Immature natural killer cell (primary cell): ENCODE data around the gene MRPL16. TPM values are rescaled to one million over a fixed set of nuclear protein-coding genes. Genes with fewer than 3 reads are reported as not detected.
"Not testable (repeated sequence)": the region's sequence is repeated elsewhere in the genome, so short reads cannot be mapped to it uniquely, and the experiment has no call there.

ENCODE experiments used
- DNase-seq, 3 donors: peaks; one replicate each; pipeline ENCODE4 v3.0.0; 2022; ENCODE audit warnings: mixed read lengths in 1 of 3
- H3K27ac Mint-ChIP-seq, 6 donors: one replicate each; pipeline ENCODE4 v1.8.0; 2020; ENCODE audit warnings: mixed read lengths in 6 of 6, mild to moderate bottlenecking in 5 of 6, inconsistent platforms in 4 of 6, moderate library complexity in 3 of 6
- H3K27me3 Mint-ChIP-seq, 3 donors: one replicate each; pipeline ENCODE4 v1.8.0; 2020 to 2021; ENCODE audit warnings: low read depth in 3 of 3, mild to moderate bottlenecking in 3 of 3, mixed read lengths in 3 of 3, moderate library complexity in 3 of 3, inconsistent platforms in 1 of 3
- H3K36me3 Mint-ChIP-seq, 3 donors: one replicate each; pipeline ENCODE4 v1.8.0; 2020; ENCODE audit warnings: mixed read lengths in 3 of 3, inconsistent platforms in 2 of 3, mild to moderate bottlenecking in 2 of 3
- H3K4me1 Mint-ChIP-seq, 2 donors: one replicate each; pipeline ENCODE4 v1.8.0; 2020; ENCODE audit warnings: inconsistent platforms in 2 of 2, mild to moderate bottlenecking in 2 of 2, mixed read lengths in 2 of 2, moderate library complexity in 1 of 2
- H3K4me3 Mint-ChIP-seq, 5 donors: one replicate each; pipeline ENCODE4 v1.8.0; 2020; ENCODE audit warnings: mild to moderate bottlenecking in 5 of 5, mixed read lengths in 5 of 5, inconsistent platforms in 3 of 5, moderate library complexity in 3 of 5
- H3K9me3 Mint-ChIP-seq, 6 donors: one replicate each; pipeline ENCODE4 v1.8.0; 2020; ENCODE audit warnings: mild to moderate bottlenecking in 6 of 6, mixed read lengths in 6 of 6, inconsistent platforms in 4 of 6, moderate library complexity in 3 of 6
- polyA plus RNA-seq, 3 donors: library from polyadenylated mRNA; unstranded; fragments of 300-500 nt; fragmentation: Illumina TruSeq; gene quantifications; one replicate each; pipeline ENCODE4 v1.2.3, GENCODE V29; 2021

MRPL16 gene
- polyA plus RNA-seq, 3 donors from 2014 or later: 64.1 to 77.5 (median 68.7) TPM

DNA sequence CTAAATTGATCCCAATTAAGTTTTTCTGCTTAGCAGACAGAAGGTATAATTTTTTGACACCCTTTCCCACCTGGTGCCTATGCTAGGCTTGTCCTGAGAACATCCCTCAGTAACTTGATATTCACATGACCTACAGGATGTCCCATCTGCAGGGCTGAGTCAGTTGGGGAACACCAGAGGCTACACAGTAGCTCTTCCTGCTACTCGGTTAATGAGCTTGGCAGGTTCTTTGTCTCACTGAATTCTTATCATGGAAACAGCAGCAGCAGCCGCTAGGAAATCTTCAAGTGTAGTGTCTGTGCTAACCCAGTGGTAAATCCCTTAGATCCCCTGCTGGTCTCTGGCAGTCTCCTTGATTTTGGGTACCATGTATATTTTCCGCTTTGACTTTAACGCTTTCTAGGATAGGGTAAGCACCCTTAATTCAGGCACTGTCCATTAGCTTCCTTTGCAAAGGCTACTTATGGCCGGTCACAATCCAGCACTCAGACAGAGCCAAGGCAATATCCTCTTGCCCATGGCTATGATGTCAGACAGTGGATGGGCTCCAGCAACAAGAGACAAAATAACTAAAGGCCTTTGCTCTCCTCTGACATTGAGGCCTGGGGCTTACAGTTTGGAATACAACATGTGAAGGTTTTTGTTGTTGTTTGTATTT is 8.5 kb downstream of the MRPL16 start:
- peaks cover 18 to 32% (median 21%) of the 10 kb centered on the region in 3 donors for H3K36me3 Mint-ChIP-seq
- H3K27ac Mint-ChIP-seq: no peak overlapping the region
- peaks cover 0 to 7% of the 10 kb centered on the region in 2 donors for H3K4me1 Mint-ChIP-seq
- no peak overlapping the region for H3K4me3 Mint-ChIP-seq
- H3K9me3 Mint-ChIP-seq: no peaks in the 10 kb centered on the region
- DNase-seq: no peak
- peaks cover 0 to 3% (median 2%) of the 10 kb centered on the region in 3 donors for H3K27me3 Mint-ChIP-seq

DNA sequence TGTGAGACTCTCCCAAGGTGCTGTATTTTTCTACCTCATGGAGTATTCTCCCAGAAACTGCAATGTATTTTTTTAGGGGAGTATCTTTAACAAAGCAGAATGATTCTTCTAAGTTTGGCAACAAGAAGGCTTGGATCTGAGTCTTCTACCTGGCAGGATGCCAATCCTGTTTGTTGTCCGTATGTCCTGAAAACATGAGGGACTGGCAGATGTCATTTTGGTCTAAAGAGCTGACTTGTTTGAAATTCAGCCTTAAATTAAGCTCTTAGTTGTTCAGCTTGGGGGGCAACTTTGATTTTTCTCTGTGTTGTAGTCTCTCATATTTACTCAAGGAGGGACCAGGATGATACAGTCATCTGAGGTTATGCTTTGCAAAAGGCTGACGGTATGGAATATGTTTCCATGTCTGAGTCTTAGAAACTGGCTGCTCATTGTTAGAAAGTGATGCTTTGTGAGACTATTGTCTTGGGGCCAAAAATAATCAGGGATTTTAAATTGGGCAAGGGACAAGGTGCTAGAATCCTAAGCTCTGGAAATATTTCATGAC is 9.3 kb downstream of the MRPL16 start:
- Mint-ChIP-seq H3K4me1 (peaks cover 0 to 7% of the 10 kb centered on the region in 2 donors), H3K27ac (peak overlapping the region in 1 of 6 donors; percentile 12), H3K4me3 (no peak overlapping the region), H3K9me3 (no peaks in the 10 kb centered on the region), H3K36me3 (peaks cover 13 to 26% (median 21%) of the 10 kb centered on the region in 3 donors), H3K27me3 (peaks cover 0 to 2% (median 2%) of the 10 kb centered on the region in 3 donors)
- DNase-seq: no peak

DNA sequence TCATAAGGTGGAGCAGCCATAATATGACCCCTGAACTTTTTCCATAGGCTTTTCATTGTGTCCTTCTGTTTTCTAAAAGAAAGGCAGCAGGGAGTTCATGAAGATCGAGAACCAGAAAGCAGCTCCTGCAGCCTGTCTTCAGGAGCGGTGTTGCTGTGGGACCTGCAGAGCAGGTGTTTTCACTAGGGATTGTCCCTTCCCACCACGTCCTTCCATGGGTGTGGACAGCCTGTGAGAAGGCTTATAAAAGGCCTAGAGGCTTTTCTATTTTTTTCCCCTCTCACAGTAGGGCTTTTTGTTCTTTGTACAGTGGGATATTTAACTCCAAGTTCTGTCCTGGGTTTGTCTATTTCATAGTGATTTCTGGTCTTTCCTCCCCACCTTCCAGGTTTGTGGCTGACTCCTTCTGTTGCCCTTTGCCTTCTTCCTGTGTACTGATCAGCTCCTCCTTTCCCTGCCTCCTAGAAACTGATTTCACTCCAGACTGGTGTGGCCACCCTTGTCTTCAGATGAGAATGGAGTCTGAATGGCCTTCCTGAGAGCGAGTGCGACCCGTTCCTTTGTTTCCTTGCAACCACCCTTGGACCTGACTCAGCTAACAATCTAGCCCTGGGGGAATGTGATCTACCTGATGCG is 10.1 kb downstream of the MRPL16 start:
- Mint-ChIP-seq H3K4me1 (peaks cover 0 to 7% of the 10 kb centered on the region in 2 donors), H3K4me3 (no peak overlapping the region), H3K36me3 (peaks cover 19 to 32% (median 27%) of the 10 kb centered on the region in 3 donors), H3K27ac (peak overlapping the region in 3 of 6 donors; percentile 29 to 68 (median 61)), H3K27me3 (peaks cover 0 to 2% (median 0%) of the 10 kb centered on the region in 3 donors), H3K9me3 (no peaks in the 10 kb centered on the region)
- DNase-seq: no peak

DNA sequence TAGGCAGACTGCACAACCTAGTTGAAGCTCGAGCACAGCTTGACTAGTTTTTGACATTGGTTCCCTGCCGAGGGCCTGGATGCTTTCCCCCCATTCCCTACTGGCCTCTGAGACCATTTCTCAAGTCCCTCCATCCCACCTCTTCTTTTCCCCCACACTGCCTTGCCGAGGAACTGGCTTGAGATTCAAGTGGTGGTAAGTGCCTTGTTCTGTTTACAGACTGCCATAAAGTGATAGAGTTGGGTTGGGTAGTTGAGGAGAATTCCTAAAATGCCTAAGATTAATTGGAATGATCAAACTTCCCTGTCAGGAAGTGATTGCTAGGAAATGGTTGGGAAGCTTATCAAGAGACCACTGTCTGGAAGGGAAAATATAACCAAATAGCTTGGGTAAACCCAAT is 16.2 kb downstream of the MRPL16 start:
- no peak overlapping the region for H3K27ac Mint-ChIP-seq
- peaks cover 45 to 57% (median 46%) of the 10 kb centered on the region in 3 donors for H3K36me3 Mint-ChIP-seq
- DNase-seq: no peak
- H3K4me1 Mint-ChIP-seq: no peaks in the 10 kb centered on the region
- H3K27me3 Mint-ChIP-seq: no peaks in the 10 kb centered on the region
- H3K9me3 Mint-ChIP-seq: peaks cover 0 to 4% (median 0%) of the 10 kb centered on the region in 6 donors
- H3K4me3 Mint-ChIP-seq: no peak overlapping the region

DNA sequence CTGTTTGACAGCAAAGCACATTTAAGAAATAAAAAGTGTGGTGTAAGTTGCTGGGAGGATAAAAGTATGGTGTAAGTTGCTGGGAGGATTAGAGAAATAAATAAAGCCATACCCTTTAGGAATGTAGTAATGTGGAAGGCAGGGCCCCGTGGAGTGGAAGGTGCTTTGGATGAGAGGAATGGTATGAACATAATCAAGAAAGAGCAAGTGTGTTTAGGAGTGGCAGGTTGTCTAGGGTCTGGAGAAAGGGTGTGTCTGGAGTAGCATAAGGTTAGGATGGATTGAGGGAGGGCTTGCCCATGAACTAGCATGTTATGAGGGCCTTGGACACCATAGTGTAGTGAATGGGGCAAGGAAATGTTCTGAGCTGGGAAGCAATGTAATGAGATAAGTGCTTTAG is 18.1 kb downstream of the MRPL16 start:
- Mint-ChIP-seq H3K4me3 (no peak overlapping the region), H3K27me3 (peaks cover 0 to 3% (median 0%) of the 10 kb centered on the region in 3 donors), H3K9me3 (peaks cover 0 to 4% (median 0%) of the 10 kb centered on the region in 6 donors), H3K36me3 (peaks cover 46 to 64% (median 50%) of the 10 kb centered on the region in 3 donors), H3K27ac (peak overlapping the region in 1 of 6 donors; percentile 41), H3K4me1 (no peaks in the 10 kb centered on the region)
- DNase-seq: no peak

- Mint-ChIP-seq H3K27ac (no peak overlapping the region), H3K4me3 (no peak overlapping the region), H3K9me3 (peaks cover 0 to 4% (median 0%) of the 10 kb centered on the region in 6 donors), H3K4me1 (peaks cover 2% of the 10 kb centered on the region in 2 donors), H3K36me3 (peaks cover 48 to 61% (median 49%) of the 10 kb centered on the region in 3 donors), H3K27me3 (peaks cover 0 to 3% (median 0%) of the 10 kb centered on the region in 3 donors)
- DNase-seq: no peak
These were observed 18.9 kb downstream of the MRPL16 start for GRCh38 chr11:59791639-59792038.

DNA sequence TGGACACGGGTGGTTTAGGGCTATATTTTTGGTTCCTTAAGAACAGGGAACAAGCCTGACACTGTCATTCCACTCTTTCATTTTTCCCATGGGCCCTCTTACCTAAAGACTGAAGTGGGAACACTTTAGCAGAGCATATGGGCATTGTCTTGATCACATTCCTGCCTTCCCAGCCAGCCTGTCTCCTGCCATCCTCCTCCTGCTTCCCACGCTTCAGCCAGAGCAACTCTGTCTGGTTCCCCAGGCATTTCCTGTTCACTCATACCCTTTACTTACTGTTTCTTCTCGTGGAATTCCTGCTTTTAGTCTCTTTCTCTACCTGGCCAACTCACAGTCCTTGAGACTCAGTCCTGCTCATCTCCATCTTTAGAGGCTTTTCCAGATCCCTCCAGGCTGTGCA is 22.8 kb downstream of the MRPL16 start:
- peaks cover 0 to 1% (median 0%) of the 10 kb centered on the region in 6 donors for H3K9me3 Mint-ChIP-seq
- H3K36me3 Mint-ChIP-seq: peaks cover 30 to 38% (median 37%) of the 10 kb centered on the region in 3 donors
- H3K27ac Mint-ChIP-seq: peak overlapping the region in 1 of 6 donors; percentile 49
- peaks cover 25 to 26% of the 10 kb centered on the region in 2 donors for H3K4me1 Mint-ChIP-seq
- H3K27me3 Mint-ChIP-seq: peaks cover 0 to 3% (median 2%) of the 10 kb centered on the region in 3 donors
- H3K4me3 Mint-ChIP-seq: no peak overlapping the region
- no peak for DNase-seq

DNA sequence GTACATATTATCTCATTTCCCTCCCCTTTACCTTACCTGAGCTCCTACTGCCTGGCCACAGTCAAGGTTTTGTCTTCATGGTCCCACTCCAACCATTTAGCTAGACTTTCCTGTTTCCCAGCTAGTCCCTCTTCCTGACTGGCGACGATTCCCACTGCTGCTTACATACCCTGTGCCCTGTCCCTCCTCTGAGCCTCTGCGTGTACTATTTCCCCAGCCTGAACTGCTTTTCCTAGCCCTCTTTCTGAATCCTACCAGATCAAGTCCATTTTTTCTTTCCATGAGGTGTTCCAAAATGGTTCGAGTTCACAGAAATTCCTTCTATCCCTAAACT is 23.4 kb downstream of the MRPL16 start:
- Mint-ChIP-seq H3K4me3 (no peak overlapping the region), H3K9me3 (peaks cover 0 to 1% (median 0%) of the 10 kb centered on the region in 6 donors), H3K4me1 (peaks cover 30 to 32% of the 10 kb centered on the region in 2 donors), H3K27ac (no peak overlapping the region), H3K27me3 (peaks cover 0 to 3% (median 2%) of the 10 kb centered on the region in 3 donors), H3K36me3 (peaks cover 27 to 32% (median 31%) of the 10 kb centered on the region in 3 donors)
- DNase-seq: no peak

DNA sequence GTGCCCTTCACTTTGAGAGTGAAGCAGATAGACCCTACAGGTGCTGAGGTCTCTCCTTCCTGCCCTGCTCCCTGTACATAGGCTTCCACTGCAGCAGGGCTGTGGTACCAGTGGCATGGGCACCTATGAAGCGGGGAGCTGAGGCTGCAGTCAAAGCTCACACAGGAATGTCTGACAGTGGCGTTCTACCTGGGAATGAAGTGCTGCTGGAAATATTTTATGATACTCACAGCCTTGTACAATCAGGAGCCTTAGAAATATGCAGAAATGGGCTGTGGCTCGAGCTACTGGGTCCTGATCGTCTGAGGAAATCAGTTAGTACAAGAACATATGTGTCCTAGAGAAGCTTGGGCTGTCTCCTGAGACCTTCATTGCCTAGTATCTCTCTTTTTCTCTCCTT is 24.8 kb downstream of the MRPL16 start:
- DNase-seq: no peak
- Mint-ChIP-seq H3K36me3 (peaks cover 24 to 34% (median 29%) of the 10 kb centered on the region in 3 donors), H3K27ac (no peak overlapping the region), H3K27me3 (peaks cover 0 to 3% (median 2%) of the 10 kb centered on the region in 3 donors), H3K9me3 (no peaks in the 10 kb centered on the region), H3K4me1 (peaks cover 40% of the 10 kb centered on the region in 2 donors), H3K4me3 (no peak overlapping the region)

- Mint-ChIP-seq H3K4me3 (peak overlapping the region in 4 of 5 donors; percentile 28 to 69 (median 56)), H3K4me1 (peaks cover 44 to 54% of the 10 kb centered on the region in 2 donors), H3K27ac (peak overlapping the region in 5 of 6 donors; percentile 1 to 43 (median 14)), H3K36me3 (peaks cover 17 to 28% (median 26%) of the 10 kb centered on the region in 3 donors)
- not testable (repeated sequence) for H3K27me3 Mint-ChIP-seq, H3K9me3 Mint-ChIP-seq, DNase-seq
These were observed 26.1 kb downstream of the MRPL16 start for GRCh38 chr11:59784441-59784840.

- Mint-ChIP-seq H3K4me3 (peak overlapping the region; percentile 16 to 71 (median 61)), H3K27ac (peak overlapping the region; percentile 1 to 67 (median 60)), H3K9me3 (no peaks in the 10 kb centered on the region), H3K27me3 (peaks cover 0 to 3% (median 0%) of the 10 kb centered on the region in 3 donors), H3K4me1 (peaks cover 44 to 56% of the 10 kb centered on the region in 2 donors), H3K36me3 (peaks cover 13 to 33% (median 23%) of the 10 kb centered on the region in 3 donors)
- no peak for DNase-seq
These were observed 26.9 kb downstream of the MRPL16 start for GRCh38 chr11:59783632-59784090.

DNA sequence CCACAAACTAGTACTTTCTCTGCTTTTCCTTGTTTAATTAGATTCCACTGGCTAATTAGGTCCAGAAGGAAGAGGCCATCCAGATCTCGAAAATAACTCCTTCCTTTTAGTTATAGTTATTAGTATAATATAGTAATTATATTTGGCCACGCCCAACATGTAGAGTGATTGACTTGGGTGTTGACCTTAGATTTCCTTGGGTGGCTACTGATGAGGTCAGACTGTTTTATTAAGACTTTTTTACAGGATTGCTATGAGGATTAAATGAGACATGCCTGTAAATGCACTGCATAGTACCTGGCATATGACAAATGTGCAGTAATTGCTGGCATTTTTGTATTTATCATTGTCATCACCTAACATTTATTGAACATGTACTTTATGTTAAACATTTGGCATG is 28.5 kb downstream of the MRPL16 start:
- H3K4me3 Mint-ChIP-seq: peak overlapping the region in 1 of 5 donors; percentile 18
- peak overlapping the region in 1 of 6 donors; percentile 6 for H3K27ac Mint-ChIP-seq
- peaks cover 0 to 3% (median 0%) of the 10 kb centered on the region in 3 donors for H3K27me3 Mint-ChIP-seq
- DNase-seq: no peak
- peaks cover 13 to 24% (median 20%) of the 10 kb centered on the region in 3 donors for H3K36me3 Mint-ChIP-seq
- no peaks in the 10 kb centered on the region for H3K9me3 Mint-ChIP-seq
- H3K4me1 Mint-ChIP-seq: peaks cover 44 to 56% of the 10 kb centered on the region in 2 donors

- Mint-ChIP-seq H3K4me1 (peaks cover 35 to 48% of the 10 kb centered on the region in 2 donors), H3K27ac (peak overlapping the region in 3 of 6 donors; percentile 15 to 62 (median 32)), H3K4me3 (no peak overlapping the region), H3K27me3 (peaks cover 0 to 2% (median 0%) of the 10 kb centered on the region in 3 donors), H3K36me3 (peaks cover 21 to 29% (median 24%) of the 10 kb centered on the region in 3 donors), H3K9me3 (no peaks in the 10 kb centered on the region)
- DNase-seq: no peak
These were observed 31.1 kb downstream of the MRPL16 start for GRCh38 chr11:59779487-59779886.
